Transverse colon (tissue), 3 donors: ENCODE data around the gene EGFR.

Experiments
- CTCF ChIP-seq, 5 experiments: fragments of 200-600 bp in 3 of 5; fragments of 450-650 bp in 2 of 5; sonication (generic) in 3 of 5; IDR thresholded peaks; 1 replicate in 2 of 5; 2 replicates in 3 of 5; pipeline ENCODE4 v1.5.1; 2016 to 2017; ENCODE audit warnings: antibody characterized with exemption in 5 of 5, inconsistent platforms in 3 of 5, mild to moderate bottlenecking in 2 of 5, moderate library complexity in 1 of 5
- EP300 ChIP-seq: sonication (generic); formaldehyde crosslinking; IDR thresholded peaks from one replicate; pipeline ENCODE4 v1.6.1; 2017; ENCODE audit warnings: antibody characterized with exemption, low read depth

GRCh38 chr7:55060636-55061022 lies 41.8 kb downstream of the EGFR start:
- TF ChIP-seq CTCF (IDR thresholded peaks at IDR 0.05), result no peak
- TF ChIP-seq EP300, result no peak
